ENCODE data around the gene KIZ.
"Not testable (repeated sequence)": the region's sequence is repeated elsewhere in the genome, so short reads cannot be mapped to it uniquely, and the experiment has no call there.

Gene KIZ

GRCh38 chr20:21137078-21137477, 11.2 kb downstream of the KIZ start:
- DNase-seq (ENCODE audit: low spot score), result no peak

- no peak for DNase-seq (ENCODE audit: low spot score)
These were observed 14.1 kb downstream of the KIZ start for GRCh38 chr20:21139881-21140566.

GRCh38 chr20:21141825-21142224, 15.9 kb downstream of the KIZ start:
- DNase-seq (ENCODE audit: low spot score), result no peak

GRCh38 chr20:21143194-21143890, 17.5 kb downstream of the KIZ start:
- DNase-seq (ENCODE audit: low spot score), result no peak

- DNase-seq (ENCODE audit: low spot score), result no peak
These were observed 19.5 kb downstream of the KIZ start for GRCh38 chr20:21145424-21145823.

- DNase-seq (ENCODE audit: low spot score), result no peak
These were observed 20.3 kb downstream of the KIZ start for GRCh38 chr20:21146215-21146614.

- no peak for DNase-seq (ENCODE audit: low spot score)
These were observed 21.7 kb downstream of the KIZ start for GRCh38 chr20:21147593-21147992.

- DNase-seq (ENCODE audit: low spot score), result no peak
These were observed 23.5 kb downstream of the KIZ start for GRCh38 chr20:21149344-21149743.

- DNase-seq (ENCODE audit: low spot score), result no peak
These were observed 25.9 kb downstream of the KIZ start for GRCh38 chr20:21151791-21152190.

- DNase-seq (ENCODE audit: low spot score), result no peak
These were observed 28.8 kb downstream of the KIZ start for GRCh38 chr20:21154692-21155091.

GRCh38 chr20:21155268-21155667, 29.4 kb downstream of the KIZ start:
- DNase-seq (ENCODE audit: low spot score), result no peak

- no peak for DNase-seq (ENCODE audit: low spot score)
These were observed 30.4 kb downstream of the KIZ start for GRCh38 chr20:21156266-21156665.

GRCh38 chr20:21157006-21157405, 31.1 kb downstream of the KIZ start:
- no peak for DNase-seq (ENCODE audit: low spot score)

- no peak for DNase-seq (ENCODE audit: low spot score)
These were observed 33.9 kb downstream of the KIZ start for GRCh38 chr20:21159658-21160380.

GRCh38 chr20:21161926-21162325, 36.0 kb downstream of the KIZ start:
- DNase-seq (ENCODE audit: low spot score), result no peak

GRCh38 chr20:21162631-21163030, 36.7 kb downstream of the KIZ start:
- no peak for DNase-seq (ENCODE audit: low spot score)

GRCh38 chr20:21166801-21167200, 40.9 kb downstream of the KIZ start:
- DNase-seq (ENCODE audit: low spot score), result no peak

- DNase-seq (ENCODE audit: low spot score), result no peak
These were observed 41.4 kb downstream of the KIZ start for GRCh38 chr20:21167261-21167660.

- DNase-seq (ENCODE audit: low spot score), result not testable (repeated sequence)
These were observed 42.2 kb downstream of the KIZ start for GRCh38 chr20:21168061-21168460.

- no peak for DNase-seq (ENCODE audit: low spot score)
These were observed 46.7 kb downstream of the KIZ start for GRCh38 chr20:21172626-21173025.

GRCh38 chr20:21173485-21173884, 47.6 kb downstream of the KIZ start:
- no peak for DNase-seq (ENCODE audit: low spot score)

GRCh38 chr20:21174516-21175239, 48.8 kb downstream of the KIZ start:
- DNase-seq (ENCODE audit: low spot score), result no peak
